GM10847 (cell line): ENCODE results near the gene SH3D19.

Experiments
- POLR2A ChIP-seq: IDR thresholded peaks from 2 replicates; pipeline ENCODE4 v1.6.1; 2011; ENCODE audit not compliant: insufficient read length; ENCODE audit errors: extremely low read depth

SH3D19 gene

GRCh38 chr4:151228189-151229119 lies 97.0 kb downstream of the SH3D19 start:
- TF ChIP-seq POLR2A: no peak

GRCh38 chr4:151227731-151228130 lies 97.7 kb downstream of the SH3D19 start:
- TF ChIP-seq POLR2A: no peak

GRCh38 chr4:151227172-151227571 lies 98.2 kb downstream of the SH3D19 start:
- TF ChIP-seq POLR2A: no peak

- TF ChIP-seq POLR2A: no peak
Measured at GRCh38 chr4:151226004-151226932, 99.1 kb downstream of the SH3D19 start.

- no peak for TF ChIP-seq POLR2A
Measured at GRCh38 chr4:151223465-151223864, 101.9 kb downstream of the SH3D19 start.

GRCh38 chr4:151219948-151220347 lies 105.5 kb downstream of the SH3D19 start:
- TF ChIP-seq POLR2A: no peak

GRCh38 chr4:151219091-151219490 lies 106.3 kb downstream of the SH3D19 start:
- no peak for TF ChIP-seq POLR2A

GRCh38 chr4:151218343-151218742 lies 107.1 kb downstream of the SH3D19 start:
- TF ChIP-seq POLR2A: no peak

GRCh38 chr4:151217326-151217725 lies 108.1 kb downstream of the SH3D19 start:
- no peak for TF ChIP-seq POLR2A

GRCh38 chr4:151215295-151215694 lies 110.1 kb downstream of the SH3D19 start:
- TF ChIP-seq POLR2A: no peak

GRCh38 chr4:151207868-151208267 lies 117.5 kb downstream of the SH3D19 start:
- no peak for TF ChIP-seq POLR2A

- no peak for TF ChIP-seq POLR2A
Measured at GRCh38 chr4:151207186-151207585, 118.2 kb downstream of the SH3D19 start.

- no peak for TF ChIP-seq POLR2A
Measured at GRCh38 chr4:151206241-151207005, 119.0 kb downstream of the SH3D19 start.

GRCh38 chr4:151205722-151206121 lies 119.7 kb downstream of the SH3D19 start:
- TF ChIP-seq POLR2A: no peak

GRCh38 chr4:151204925-151205524 lies 120.4 kb downstream of the SH3D19 start:
- no peak for TF ChIP-seq POLR2A
